GM18861 (cell line): ENCODE measurements around the gene CLCF1.

Experiments
- ATAC-seq: cut with Tn5 transposase; IDR thresholded peaks from one replicate; pipeline ENCODE4 v1.9.1; 2021; ENCODE audit not compliant: unreplicated experiment

CLCF1 gene

DNA sequence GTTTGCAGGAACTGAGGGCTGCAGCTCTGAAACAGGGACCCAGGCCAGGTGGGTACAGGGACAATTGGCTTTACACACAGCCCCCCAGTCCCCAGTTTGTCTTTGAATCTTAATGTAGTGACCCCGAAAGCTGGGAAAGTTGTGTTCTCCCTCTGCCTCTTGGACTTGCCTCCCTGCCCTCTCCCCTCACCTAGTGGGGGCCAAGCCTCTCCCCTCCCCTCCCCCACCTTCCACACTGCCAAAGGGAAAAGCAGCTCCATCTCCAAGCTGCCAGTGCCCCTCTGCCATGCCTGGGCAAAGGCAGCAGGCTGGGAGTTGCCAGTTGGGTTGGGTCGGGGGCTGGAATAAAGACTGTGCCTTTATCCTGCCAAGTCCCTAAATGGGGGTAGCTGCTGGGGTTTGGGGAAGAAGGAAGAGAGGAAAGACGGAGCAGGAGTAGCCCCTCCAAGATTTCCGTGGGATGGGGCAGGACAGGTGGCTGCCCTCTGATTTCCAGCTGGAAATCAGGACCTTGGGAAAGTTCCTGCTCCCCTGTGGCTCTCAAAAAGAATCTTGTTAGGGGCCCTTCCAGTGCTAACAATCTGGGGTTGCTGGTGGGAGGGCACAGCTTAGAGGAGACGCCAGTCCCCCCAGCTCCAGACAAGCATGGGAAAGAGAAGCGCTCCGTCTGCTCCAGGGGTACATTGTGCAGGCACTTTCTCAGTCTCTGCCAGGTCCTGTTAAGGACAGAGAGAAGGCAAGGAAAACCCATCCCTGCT lies 2.8 kb upstream of the CLCF1 start:
- ATAC-seq, result no peak

DNA sequence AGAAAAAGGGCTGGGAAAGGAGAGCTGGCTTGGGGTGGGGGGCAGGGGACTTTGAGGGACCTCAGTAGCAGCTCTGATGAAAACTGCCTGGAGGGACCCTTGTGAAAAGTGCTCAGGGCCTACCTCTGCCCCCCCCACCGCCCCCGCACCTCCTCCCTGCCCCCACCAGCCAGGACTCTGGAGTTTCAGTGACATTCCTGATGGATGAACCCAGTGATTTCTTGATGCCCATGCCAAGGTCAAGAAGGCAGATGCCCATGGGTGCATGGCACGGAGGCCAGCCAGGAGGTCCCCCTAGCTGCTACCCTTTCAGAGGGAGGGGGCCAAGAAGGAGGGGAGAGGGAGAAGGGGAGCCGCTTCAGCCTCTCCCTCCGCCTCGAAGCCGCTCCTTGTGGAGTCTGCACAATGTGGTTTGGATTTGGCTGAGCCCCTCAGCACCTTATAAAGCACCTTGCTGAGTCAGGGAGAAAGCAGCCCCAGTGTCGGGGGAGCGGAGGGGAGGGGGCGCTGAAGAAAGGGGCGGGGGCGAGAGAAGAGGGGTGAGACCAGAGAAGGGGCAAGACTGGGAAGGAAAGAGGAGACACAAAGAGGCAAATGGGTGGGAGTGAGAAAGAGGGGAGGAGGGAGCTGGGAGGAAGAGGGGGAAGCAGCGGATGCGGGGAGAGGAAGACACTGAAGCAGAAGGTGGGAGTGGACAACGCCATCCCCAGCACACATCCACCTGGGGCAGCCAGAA lies 2.1 kb upstream of the CLCF1 start:
- no peak for ATAC-seq

GRCh38 chr11:67374571-67375281 lies 1.3 kb upstream of the CLCF1 start:
- ATAC-seq, result no peak

- no peak for ATAC-seq
Measured at GRCh38 chr11:67373648-67374570, 511 bp upstream of the CLCF1 start.

- no peak for ATAC-seq
Measured at GRCh38 chr11:67372321-67372992, 941 bp downstream of the CLCF1 start.

- no peak for ATAC-seq
Measured at GRCh38 chr11:67371911-67372320, 1.5 kb downstream of the CLCF1 start.

DNA sequence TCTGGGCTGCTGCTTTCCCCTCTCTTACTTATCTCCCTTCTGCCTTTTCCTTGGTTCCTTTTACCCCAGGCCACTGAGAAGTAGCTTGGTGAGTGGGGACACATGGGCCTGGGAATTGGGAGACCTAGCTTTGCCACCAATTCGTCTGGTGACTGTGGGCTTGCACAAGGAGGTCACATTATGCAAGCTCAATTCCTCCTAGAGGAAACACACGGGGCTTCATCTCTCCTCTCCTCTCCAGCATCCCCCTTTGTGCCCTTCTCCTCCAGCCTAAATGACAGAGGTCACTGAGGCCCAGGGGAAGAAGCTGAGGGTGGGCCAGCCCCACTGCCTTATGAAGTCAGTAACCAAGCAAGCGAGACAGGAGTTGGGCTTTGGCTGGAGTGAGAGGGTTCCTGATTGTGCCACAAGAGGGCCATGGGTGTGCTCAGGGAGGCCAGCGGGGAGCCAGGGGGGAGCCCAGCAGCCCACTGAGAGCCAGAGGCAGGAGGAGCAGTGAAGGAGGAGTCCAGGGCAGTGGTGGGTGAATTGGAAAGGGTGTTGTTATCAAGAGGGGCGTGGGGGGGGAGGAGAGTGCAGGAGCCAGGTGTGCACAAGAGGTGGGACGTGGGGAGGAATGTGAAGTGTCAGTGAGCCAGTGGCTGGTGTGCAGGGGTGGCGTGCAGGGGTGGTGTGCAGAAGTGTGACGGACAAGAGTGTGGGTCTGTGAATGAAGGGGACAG lies 2.0 kb downstream of the CLCF1 start:
- no peak for ATAC-seq

DNA sequence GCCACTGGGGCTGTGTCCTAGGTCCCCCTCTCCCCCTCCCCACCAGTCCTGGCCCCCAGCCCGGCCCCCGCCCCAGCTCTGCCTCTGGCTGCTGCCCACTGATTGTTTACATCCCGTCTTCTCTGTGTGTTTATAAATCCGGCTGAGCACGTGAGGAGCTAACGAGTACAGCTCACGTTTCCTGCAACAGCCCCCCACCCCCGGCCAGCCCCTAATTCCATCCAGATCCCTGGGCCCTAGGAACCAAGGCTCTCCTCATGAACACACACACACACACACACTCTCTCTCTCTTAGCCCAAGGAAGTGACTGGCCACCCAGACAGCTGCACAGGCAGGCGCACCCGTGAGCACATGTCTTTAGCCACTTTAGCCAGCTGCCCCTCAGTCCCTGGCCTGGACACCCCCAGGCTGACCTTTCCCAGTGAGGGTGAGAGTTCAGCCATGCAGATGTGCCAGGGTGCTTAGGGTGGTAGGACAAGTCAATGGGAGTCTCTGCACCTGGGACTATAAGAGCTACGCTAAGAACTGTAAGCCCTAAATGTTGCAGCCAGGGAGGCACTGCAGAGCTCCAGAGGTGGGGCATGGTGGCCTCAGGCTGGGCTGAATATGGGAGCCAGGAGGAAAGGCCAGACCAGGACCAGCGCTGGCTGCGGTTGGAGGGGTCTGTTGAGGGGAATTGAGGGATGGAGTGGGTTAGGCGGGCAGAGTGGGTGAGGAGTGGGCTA lies 2.9 kb downstream of the CLCF1 start:
- no peak for ATAC-seq

DNA sequence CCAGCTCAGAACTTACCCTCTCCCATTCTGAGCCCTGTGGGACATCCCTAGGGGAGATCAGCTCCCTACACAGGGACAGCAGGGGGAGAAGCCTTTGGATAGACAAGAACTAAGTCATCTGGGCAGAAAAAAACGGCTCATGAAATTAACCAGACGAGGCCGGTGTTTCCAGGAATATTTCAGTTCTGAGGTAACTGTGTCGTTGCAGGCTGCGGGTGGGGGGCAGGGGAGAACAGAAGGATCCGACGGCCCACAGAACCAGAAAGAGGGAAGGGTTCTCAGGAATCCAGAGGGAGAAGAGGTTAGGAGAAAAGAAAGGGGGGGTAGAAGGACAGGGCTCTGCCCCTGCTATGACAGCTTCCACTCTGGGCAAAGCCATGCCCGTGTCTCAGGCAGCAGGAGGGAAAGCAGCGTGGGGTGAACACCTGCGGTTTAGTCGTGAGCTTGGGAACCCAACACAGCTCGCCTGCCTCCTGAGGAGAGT lies 3.6 kb downstream of the CLCF1 start:
- no peak for ATAC-seq

DNA sequence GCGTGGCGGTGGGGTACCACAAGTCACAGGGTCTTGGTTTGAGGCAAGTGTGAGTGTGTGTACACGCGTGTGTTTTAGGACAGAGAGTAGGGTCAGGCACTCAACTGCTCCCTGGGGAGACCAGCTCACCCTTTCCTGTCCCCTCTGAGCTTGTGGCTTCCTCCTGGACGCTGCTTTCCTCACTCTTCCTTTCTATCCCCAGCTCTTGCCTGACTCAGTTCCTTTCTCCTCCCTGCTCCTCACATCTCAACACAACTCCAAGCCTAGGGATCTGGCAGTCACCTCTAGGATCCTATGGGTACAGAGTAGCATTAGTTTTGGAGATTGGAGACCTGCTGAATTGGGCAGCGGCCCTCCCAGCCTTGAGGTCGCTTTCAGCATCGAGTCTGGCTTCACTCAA lies 4.1 kb downstream of the CLCF1 start:
- ATAC-seq, result no peak

GRCh38 chr11:67368621-67369020 lies 4.8 kb downstream of the CLCF1 start:
- ATAC-seq, result no peak

DNA sequence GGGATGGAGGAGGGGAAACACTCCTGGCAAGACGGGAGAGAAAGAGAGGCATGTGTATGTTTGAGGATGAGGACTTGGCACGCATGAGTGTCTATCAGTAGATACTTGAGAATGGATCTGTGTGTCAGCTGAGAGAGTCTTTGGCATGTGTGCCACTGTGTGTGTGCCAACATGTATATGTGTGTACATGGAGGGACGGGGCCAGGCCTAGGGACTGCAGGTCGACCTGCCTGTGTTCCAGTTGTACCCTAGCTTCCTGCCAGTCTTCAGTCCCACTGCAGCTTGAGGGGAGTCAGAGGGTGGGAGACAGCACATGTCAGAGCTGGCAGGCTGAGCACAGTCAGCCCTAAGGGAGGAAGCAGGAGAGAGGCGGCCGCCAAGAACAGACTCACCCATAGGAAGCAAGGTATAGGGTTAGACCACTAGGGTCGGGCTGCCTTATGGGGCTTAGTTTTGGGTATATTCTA lies 5.6 kb downstream of the CLCF1 start:
- no peak for ATAC-seq

GRCh38 chr11:67366961-67367760 lies 6.2 kb downstream of the CLCF1 start:
- no peak for ATAC-seq

DNA sequence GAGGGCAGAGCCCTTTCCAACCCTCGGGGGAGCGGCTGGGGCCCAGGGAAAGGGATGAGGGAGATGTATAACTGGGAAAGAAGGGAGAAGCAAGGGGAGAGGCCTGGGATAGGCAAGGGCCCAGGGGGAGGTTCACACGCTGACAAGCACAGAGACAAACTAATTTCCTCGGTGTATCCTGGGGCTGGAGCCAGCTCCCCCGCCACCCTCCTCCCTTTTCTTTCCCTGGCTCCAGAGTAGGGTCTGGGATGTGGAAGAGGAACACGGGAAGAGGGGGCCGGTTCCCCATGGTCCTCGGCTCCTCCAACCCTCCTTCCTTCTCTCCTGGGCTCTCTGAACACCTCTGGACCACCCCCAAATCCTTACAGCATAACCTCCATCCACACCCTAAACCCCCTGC lies 6.9 kb downstream of the CLCF1 start:
- ATAC-seq, result no peak

GRCh38 chr11:67365736-67366444 lies 7.5 kb downstream of the CLCF1 start:
- ATAC-seq, result no peak

- ATAC-seq, result no peak
Measured at GRCh38 chr11:67364783-67365722, 8.3 kb downstream of the CLCF1 start.
